NCI-H1092 treated with DMSO at 0.1 percent for 48 hours (cell line): ENCODE results near the gene CYSTM1.

Experiments used
- DNase-seq: peaks from one replicate; lab custom pipeline; 2025; lab: John Stamatoyannopoulos, UW

The CYSTM1 gene, protein sequence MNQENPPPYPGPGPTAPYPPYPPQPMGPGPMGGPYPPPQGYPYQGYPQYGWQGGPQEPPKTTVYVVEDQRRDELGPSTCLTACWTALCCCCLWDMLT

DNA sequence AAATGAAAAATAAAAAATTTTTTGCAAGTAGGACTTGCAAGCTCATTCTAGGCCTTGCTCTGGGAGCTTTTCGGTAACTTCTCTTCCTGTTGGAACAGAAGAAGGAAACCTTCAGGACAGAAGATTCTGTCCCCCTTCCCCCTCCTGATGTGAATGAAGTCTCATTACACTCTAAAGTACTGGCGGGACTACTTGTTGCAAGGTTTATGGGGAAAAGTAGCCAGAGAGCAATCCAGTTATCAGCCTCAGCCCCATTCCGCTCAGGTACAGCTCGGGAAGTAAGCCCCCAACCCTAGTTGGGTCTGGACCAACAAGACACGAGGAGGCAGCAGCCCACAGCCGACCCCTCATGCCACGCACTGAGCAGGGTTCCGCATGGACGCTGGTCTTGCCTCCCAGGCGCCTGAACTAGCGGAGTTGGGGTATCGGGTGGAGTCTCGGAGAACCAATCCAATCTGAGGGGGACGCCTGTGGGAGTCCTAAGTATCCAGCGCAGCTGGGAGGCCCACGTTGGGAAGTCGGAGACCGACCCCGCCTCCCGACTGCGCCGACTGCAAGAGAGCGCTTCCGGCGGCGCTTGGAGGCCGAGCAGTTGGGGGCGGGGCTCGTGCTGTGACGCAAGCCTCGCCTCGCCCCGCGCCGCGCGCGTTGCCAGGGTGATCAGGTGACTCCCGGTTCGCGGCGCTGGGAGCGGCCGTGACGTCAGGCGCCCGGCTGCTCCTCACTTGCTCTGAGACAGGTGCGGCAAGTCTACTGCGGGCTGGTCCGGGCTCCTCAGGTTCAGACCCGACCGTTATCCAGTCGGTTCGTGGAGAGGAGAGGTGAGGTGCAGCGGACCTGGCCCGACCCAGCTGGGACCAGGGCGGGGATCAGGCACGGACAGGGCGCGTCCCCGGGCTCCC, at the start of gene CYSTM1:
Gene CYSTM1, plus strand, starts transcription at position 724 of the 902 bp plus-strand sequence. CDS start 19,278 bp downstream, outside the sequence.
- peak; percentile 85 for DNase-seq

DNA sequence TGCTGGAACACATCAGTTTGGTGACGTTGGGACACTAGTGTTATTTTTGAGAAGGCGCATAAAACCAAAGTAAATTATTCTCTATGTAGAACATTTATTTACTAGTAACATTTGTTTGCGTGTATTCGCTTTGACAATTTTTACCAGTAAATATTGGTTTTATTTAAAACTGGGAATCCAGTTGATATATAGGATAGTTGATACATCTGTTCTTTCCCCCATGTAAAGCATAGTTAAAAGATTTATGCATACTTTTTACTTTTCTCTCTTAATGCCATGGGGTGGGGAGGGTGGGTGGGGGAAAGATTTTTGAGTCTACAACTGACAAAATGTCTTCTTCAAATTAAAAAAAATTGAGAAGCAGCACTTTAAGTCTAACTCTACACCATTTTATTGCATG, 49.4 kb upstream of the CYSTM1 start, which contains the start of gene IGIP:
Gene IGIP, plus strand, starts transcription at position 301 of the 400 bp plus-strand sequence. CDS start 2,540 bp downstream, outside the sequence.
- DNase-seq: no peak

GRCh38 chr5:140126315-140127012, 48.5 kb upstream of the CYSTM1 start:
- DNase-seq: no peak

DNA sequence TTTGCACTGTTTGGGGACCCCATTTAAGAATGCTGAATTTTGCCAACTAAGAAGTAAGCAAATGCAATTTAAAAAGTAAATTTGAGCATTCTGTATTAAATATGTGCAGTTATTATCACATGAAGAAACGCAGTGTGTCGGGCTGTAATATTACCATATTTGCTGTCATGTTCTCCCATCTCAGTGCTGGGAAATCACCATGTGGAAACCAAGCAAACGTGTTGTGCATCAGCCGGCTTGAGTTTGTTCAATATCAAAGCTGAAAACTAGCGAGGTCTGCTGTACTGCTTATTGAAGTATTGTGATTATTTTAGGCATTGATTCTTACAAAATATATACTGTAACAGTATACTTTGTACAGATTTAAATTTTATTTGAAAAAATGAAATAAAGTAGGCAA, 46.6 kb upstream of the CYSTM1 start:
- DNase-seq: no peak

DNA sequence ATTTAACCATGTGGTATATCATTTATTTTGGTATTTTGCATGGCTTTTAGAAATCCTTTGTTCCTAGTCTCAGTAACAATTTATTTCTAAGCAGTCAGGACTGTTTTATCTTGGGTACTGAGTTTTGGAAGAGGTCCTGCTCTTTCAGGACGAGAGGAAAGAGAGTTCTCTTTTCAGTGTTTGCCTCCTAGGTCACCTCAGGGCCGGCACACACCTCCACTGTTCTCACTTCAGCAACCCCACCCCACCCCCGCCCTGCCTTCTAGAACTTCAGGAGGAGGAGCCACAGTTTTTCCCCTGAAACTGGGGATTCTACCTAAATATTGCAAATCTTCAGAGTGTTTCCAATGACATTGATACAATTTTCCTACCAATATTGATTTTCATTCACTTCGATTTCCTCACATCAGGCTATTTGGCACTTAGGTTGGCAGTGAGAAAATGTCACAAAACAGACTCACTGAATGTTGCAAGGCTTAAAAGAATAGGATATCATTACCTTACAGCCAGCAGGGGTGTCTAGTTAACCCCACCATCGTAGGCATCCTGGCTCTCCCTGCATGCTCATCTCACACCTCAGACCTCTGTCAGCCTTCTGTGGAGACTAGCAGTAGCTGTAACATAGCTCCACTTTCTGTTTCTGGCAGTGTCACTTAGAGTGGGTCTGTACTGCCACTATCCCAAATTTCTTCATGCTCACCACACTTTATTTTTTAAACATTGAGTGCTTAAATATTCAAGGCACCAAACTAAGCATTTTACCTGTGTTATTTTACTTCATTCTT, 43.8 kb upstream of the CYSTM1 start:
- no peak for DNase-seq

GRCh38 chr5:140131967-140132409, 43.0 kb upstream of the CYSTM1 start:
- no peak for DNase-seq

DNA sequence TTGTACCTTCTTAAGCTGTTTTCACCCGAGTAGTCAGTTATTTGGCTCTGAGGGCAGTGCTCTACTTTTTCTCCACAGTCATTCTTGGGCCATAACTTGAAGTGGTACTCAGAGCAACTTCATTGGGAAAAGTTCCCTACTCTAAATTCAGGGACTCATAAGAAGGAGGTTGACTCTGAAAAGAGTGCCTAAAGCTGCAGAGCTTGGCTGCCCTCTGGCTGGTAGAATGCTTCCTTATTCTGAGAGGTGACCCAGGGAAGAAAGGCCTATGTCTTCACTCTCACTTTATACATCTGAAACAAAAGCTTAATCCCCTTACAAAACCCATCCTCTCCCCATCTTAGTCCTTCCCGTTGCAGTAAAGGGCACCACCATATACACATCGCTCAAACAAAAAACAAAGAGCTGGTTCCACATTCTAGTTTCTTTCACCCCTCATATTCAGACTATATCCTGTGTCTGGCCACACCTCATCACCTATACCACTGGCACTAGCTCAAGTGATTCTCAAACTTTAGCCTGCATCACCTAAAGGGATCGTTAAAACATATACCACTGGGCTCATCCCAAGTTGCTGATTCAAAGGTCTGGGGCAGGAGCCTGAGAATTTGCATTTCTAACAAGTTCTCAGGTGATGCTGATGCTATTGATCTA, 41.3 kb upstream of the CYSTM1 start:
- no peak for DNase-seq

GRCh38 chr5:140134277-140134935, 40.6 kb upstream of the CYSTM1 start:
- no peak for DNase-seq

- DNase-seq: no peak
These were observed 39.9 kb upstream of the CYSTM1 start for GRCh38 chr5:140135127-140135526.

- DNase-seq: no peak
These were observed 38.4 kb upstream of the CYSTM1 start for GRCh38 chr5:140136624-140137023.

- no peak for DNase-seq
These were observed 34.6 kb upstream of the CYSTM1 start for GRCh38 chr5:140140435-140140834.

GRCh38 chr5:140141241-140141640, 33.7 kb upstream of the CYSTM1 start:
- no peak for DNase-seq

GRCh38 chr5:140142246-140142645, 32.7 kb upstream of the CYSTM1 start:
- DNase-seq: no peak

DNA sequence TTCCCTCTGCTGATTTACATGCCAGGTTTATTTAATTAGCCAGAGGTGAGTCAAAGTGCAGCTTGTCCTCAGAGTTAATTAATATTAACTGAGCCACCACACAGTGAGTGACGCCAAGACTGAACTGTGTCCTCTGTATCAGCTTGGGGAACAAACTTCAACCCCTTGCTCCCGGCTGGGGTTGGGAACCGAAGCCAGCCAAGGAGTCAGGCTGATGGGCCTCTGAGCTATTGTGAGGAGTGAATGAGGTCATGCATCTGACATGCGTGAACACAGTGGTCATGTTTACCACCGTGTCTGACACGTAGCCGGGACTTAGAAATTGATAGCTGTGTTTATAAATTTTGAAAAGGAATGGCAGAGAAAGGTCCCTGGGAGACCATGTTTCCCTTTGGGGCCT, 32.1 kb upstream of the CYSTM1 start:
- no peak for DNase-seq

DNA sequence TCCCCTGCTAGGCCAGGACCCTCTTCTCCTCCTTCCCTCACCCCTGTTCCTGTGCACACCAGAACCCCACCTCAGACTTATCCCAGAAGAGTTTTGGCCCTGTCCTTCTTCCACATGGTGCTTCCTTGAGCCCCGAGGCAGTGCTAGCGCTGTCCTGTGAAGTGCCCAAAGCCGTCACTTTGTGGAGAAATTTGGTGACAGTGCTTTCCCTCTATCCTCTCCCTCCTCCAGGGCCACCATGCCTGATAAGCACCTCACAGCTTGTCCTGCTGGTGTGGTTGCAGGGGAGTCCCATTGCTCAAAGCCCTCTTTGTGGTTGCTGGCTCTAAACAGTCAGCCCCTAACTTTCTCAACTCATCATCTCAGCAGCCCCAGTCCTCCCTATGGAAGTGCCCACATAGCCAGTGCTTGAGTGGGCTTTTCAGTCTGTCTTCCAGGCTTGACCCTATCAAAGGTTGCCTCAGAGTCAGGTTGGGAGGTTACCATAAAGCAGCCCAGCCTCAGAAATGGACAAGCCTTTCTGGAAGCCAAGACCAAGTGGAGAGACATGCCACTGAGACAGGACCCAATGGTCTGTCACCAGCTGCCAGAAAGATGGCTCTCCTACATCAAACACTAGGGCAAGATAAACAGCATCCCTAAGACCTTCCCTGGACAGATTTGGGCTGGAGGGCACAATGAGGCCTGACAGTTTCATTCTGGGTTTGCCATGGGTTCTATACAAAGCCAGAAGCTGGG, 31.3 kb upstream of the CYSTM1 start:
- DNase-seq: no peak

- DNase-seq: no peak
These were observed 29.7 kb upstream of the CYSTM1 start for GRCh38 chr5:140145256-140145655.

DNA sequence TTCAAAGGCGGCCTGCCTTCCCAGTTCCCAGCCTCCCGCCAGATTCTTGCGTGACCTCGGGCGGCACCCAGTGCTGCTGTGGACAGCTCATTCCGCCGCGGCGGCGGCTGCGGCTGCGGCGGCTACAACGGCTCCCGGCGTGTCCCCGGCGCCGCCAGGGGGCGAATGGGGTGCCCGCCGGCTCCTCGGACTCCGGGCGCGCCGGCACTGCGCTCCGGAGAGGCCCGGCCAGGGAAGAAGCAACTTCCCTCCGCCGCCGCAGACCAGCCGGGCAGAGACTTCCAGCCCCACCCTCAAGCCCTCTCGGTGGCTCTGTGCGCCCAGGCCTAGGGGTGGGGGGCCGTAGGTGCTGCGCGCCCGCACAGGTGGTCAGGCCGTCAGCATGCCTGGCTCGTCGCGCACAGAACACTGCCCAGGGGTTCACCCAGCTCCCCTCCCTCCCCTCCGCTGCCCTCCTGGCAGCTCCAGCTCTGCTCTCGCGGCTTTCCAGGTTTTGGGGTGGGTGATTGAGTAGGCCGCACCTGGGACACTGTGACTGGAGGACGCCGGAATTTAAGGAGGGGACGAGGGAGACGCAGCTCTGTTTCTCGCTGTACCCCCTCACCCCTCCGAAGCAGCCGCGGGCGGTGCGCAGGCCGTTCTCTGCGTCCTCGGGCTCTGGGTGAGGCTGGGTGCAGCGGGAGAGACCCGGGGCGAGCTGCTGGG, 29.0 kb upstream of the CYSTM1 start:
- DNase-seq: peak; percentile 8

GRCh38 chr5:140146523-140146842, 28.5 kb upstream of the CYSTM1 start:
- no peak for DNase-seq

DNA sequence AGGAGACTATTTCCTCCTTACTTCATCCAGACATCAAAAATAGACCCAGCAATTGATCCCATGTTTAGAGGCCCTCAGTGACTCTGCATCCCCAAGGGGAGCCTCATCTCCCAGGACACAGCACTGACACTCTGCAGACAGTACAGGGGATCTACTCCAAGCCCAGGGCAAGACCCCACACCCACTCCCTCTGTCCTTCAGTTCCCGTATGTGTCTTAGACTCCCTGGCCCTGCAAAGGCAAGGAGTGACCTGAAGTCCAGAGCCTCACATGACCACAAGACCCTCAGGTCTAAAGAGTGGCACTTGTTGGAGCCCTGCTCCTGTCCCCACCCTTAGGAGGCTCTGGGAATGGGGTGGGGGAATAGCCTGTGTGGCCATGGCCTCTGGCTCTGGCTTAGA, 27.5 kb upstream of the CYSTM1 start:
- DNase-seq: no peak

DNA sequence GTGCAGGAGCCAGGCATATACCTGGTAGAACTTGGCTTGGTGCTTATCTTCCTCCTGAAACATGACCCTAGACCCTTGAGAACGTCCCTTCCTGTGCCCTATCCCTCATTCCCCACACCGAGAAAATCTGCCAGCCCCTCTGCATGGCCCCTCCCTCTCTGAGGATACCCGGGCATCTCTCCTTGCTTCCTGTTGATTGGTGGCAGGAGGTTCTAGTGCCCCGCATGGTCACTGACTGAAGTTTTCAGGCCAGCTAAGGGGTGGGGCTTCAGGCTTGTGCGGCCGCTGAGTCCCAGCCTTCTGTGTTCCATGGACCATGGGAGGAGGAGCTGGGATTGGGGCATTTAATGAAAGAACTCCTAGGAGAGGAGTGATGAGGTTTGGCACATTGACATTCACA, 26.5 kb upstream of the CYSTM1 start:
- no peak for DNase-seq
